ENCODE measurements around the gene CATSPER1.

Gene CATSPER1

GRCh38 chr11:66056501-66056900 lies 30.2 kb upstream of the CATSPER1 start:
- TF ChIP-seq, protein P1, sequence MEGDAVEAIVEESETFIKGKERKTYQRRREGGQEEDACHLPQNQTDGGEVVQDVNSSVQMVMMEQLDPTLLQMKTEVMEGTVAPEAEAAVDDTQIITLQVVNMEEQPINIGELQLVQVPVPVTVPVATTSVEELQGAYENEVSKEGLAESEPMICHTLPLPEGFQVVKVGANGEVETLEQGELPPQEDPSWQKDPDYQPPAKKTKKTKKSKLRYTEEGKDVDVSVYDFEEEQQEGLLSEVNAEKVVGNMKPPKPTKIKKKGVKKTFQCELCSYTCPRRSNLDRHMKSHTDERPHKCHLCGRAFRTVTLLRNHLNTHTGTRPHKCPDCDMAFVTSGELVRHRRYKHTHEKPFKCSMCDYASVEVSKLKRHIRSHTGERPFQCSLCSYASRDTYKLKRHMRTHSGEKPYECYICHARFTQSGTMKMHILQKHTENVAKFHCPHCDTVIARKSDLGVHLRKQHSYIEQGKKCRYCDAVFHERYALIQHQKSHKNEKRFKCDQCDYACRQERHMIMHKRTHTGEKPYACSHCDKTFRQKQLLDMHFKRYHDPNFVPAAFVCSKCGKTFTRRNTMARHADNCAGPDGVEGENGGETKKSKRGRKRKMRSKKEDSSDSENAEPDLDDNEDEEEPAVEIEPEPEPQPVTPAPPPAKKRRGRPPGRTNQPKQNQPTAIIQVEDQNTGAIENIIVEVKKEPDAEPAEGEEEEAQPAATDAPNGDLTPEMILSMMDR (IDR thresholded peaks at IDR 0.05; ENCODE audit: low read depth, low read length, missing control alignments) = no peak
- H3K4me3 ChIP-seq (ENCODE audit: low read depth, low read length) = no peak overlapping the region
- H3K27ac ChIP-seq = no peak overlapping the region
- in situ Hi-C loops (cut with HindIII; ENCODE audit: low pct_ligation_motif_present, low sequenced_read_pairs) = no loop called here
- peaks cover 74% of the 10 kb centered on the region for H3K36me3 ChIP-seq (replicated peaks)
- H3K27me3 ChIP-seq (replicated peaks) = no peaks in the 10 kb centered on the region
- no peak for DNase-seq

- in situ Hi-C loops (cut with HindIII; ENCODE audit: low pct_ligation_motif_present, low sequenced_read_pairs) = no loop called here
- TF ChIP-seq, protein P1 (IDR thresholded peaks at IDR 0.05; ENCODE audit: low read depth, low read length, missing control alignments) = no peak
- peaks cover 59% of the 10 kb centered on the region for H3K36me3 ChIP-seq (replicated peaks)
- no peak overlapping the region for H3K4me3 ChIP-seq (ENCODE audit: low read depth, low read length)
- no peak overlapping the region for H3K27ac ChIP-seq
- DNase-seq = no peak
- H3K27me3 ChIP-seq (replicated peaks) = no peaks in the 10 kb centered on the region
Observed at GRCh38 chr11:66055021-66055420, 28.7 kb upstream of the CATSPER1 start.

- Histone ChIP-seq H3K27me3 (replicated peaks) (no peaks in the 10 kb centered on the region), H3K27ac (peak overlapping the region; percentile 71), H3K36me3 (replicated peaks) (peaks cover 36% of the 10 kb centered on the region), H3K4me3 (ENCODE audit: low read depth, low read length) (peak overlapping the region; percentile 94)
- TF ChIP-seq, protein P1 (IDR thresholded peaks at IDR 0.05; ENCODE audit: low read depth, low read length, missing control alignments) = no peak
- in situ Hi-C loops (cut with HindIII; ENCODE audit: low pct_ligation_motif_present, low sequenced_read_pairs) = no loop called here
- DNase-seq = no peak
Observed at GRCh38 chr11:66052664-66052982, 26.3 kb upstream of the CATSPER1 start.

DNA sequence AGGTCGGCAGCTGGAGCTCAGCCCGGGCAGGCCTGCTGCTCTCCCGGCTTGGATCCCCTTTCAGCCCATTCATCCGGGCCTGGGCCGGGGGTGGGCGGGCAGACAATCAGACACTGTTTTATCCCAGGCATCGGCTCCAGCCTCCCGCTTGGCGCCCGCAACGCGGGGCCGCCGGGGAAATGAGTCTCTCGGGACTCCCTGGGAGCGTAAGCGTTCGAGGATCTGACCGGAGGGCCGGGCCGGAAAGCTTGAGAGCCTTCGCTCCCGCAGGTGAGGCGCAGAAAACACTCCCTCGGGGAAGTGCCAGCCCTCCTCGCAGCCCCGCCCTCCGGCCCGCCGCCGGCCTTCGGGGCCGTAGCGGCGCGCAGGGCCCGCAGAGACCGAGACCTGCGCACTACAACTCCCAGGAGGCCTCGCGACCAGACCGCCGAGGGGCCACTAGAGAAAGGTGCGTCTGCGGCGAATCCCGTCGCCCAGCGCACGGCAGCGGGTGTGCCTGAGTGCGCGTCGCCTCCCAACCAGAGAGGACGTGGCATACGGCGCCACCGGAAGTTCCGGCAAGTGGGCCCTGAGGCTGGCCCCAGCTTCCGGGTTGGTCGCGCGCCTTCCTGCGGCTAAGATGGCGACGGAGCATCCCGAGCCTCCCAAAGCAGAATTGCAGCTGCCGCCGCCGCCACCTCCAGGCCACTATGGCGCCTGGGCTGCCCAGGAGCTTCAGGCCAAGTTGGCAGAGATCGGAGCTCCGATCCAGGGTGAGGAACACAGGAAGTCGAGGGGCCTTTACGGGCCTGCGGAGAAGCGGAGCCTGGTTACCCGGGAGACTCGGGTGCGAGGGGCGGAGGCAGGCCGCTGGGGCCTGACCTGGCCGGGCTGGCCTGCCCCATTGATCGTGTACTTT lies 25.7 kb upstream of the CATSPER1 start, which contains the start of gene SF3B2:
Gene SF3B2 (plus strand): TSS at position 599 of the 898 bp plus-strand sequence. CDS start 21 bp downstream, at position 620.
- in situ Hi-C loops (cut with HindIII; ENCODE audit: low pct_ligation_motif_present, low sequenced_read_pairs) = no loop called here
- no peaks in the 10 kb centered on the region for H3K27me3 ChIP-seq (replicated peaks)
- DNase-seq = peak; percentile 97
- H3K27ac ChIP-seq = peak within 1 kb of the TSS; percentile 71
- TF ChIP-seq, protein P1 (IDR thresholded peaks at IDR 0.05; ENCODE audit: low read depth, low read length, missing control alignments) = no peak
- peak within 1 kb of the TSS; percentile 94 for H3K4me3 ChIP-seq (ENCODE audit: low read depth, low read length)
- peaks cover 30% of the 10 kb centered on the region for H3K36me3 ChIP-seq (replicated peaks)

DNA sequence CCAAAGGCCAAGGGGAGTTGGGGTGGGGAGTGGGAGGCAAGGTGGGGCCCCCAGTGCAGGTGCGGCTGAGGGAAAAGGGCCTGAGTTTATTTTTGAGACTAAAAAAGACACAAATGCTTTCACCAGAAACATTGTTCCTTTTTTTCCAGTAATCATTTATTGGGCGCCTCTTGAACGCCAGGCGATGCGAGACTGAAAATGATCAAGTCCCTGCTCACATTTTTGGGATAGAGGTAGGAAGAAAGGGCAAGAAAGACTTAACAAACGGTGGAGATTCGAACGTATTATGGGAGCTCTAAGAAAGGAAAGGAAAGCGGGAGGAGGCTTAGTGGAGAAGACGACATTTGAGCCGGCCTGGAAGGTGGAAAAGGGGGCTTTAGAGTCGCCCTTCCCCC lies 25.1 kb upstream of the CATSPER1 start:
- peak overlapping the region; percentile 71 for H3K27ac ChIP-seq
- in situ Hi-C loops (cut with HindIII; ENCODE audit: low pct_ligation_motif_present, low sequenced_read_pairs) = no loop called here
- peaks cover 24% of the 10 kb centered on the region for H3K36me3 ChIP-seq (replicated peaks)

More for the DNA sequence above, 25.1 kb upstream of the CATSPER1 start:
- no peak for DNase-seq
- Histone ChIP-seq H3K27me3 (replicated peaks) (no peaks in the 10 kb centered on the region), H3K4me3 (ENCODE audit: low read depth, low read length) (peak overlapping the region; percentile 94)
- TF ChIP-seq, protein P1 (IDR thresholded peaks at IDR 0.05; ENCODE audit: low read depth, low read length, missing control alignments) = no peak

All from brain microvascular endothelial cell (primary cell).